Activated naive CD8-positive, alpha-beta T cell treated with anti-CD3 and anti-CD28 coated beads, Interleukin-2, amount 50 U/mL, for 24 hours (primary cell): ENCODE measurements around the gene VAPA.

Source experiments
- ATAC-seq: fragments of 150-1000 bp; cut with Tn5 transposase; one replicate; pipeline ENCODE4 v1.10.0; 2021
- DNase-seq: peaks from one replicate; pipeline ENCODE4 v3.0.0; 2021
- H3K27ac Mint-ChIP-seq: one replicate; pipeline ENCODE4 v1.8.0; 2021; ENCODE audit warnings: mild to moderate bottlenecking, mixed read lengths
- H3K27me3 Mint-ChIP-seq: one replicate; pipeline ENCODE4 v1.8.0; 2021; ENCODE audit warnings: mixed read lengths
- H3K36me3 Mint-ChIP-seq: one replicate; pipeline ENCODE4 v1.8.0; 2021; ENCODE audit warnings: low read depth, mixed read lengths
- H3K4me1 Mint-ChIP-seq: one replicate; pipeline ENCODE4 v1.8.0; 2021; ENCODE audit warnings: mixed read lengths
- H3K4me3 Mint-ChIP-seq: one replicate; pipeline ENCODE4 v1.8.0; 2021; ENCODE audit warnings: mild to moderate bottlenecking, moderate library complexity, mixed read lengths
- H3K9me3 Mint-ChIP-seq: one replicate; pipeline ENCODE4 v1.8.0; 2021; ENCODE audit warnings: mixed read lengths

Gene VAPA

GRCh38 chr18:9994026-9994570 lies 80.3 kb downstream of the VAPA start:
- no peak for ATAC-seq
- Mint-ChIP-seq H3K9me3 (peaks cover 14% of the 10 kb centered on the region), H3K36me3 (no peaks in the 10 kb centered on the region), H3K27ac (no peak overlapping the region), H3K27me3 (peaks cover 12% of the 10 kb centered on the region), H3K4me3 (no peak overlapping the region), H3K4me1 (no peaks in the 10 kb centered on the region)
- no peak for DNase-seq

GRCh38 chr18:9994701-9995235 lies 81.0 kb downstream of the VAPA start:
- Mint-ChIP-seq H3K9me3 (peaks cover 20% of the 10 kb centered on the region), H3K27ac (no peak overlapping the region), H3K36me3 (no peaks in the 10 kb centered on the region), H3K27me3 (peaks cover 12% of the 10 kb centered on the region), H3K4me3 (no peak overlapping the region), H3K4me1 (no peaks in the 10 kb centered on the region)
- ATAC-seq (no peak), DNase-seq (no peak)

GRCh38 chr18:9995631-9996030 lies 81.8 kb downstream of the VAPA start:
- H3K27ac Mint-ChIP-seq: no peak overlapping the region
- no peaks in the 10 kb centered on the region for H3K36me3 Mint-ChIP-seq
- H3K4me1 Mint-ChIP-seq: no peaks in the 10 kb centered on the region
- H3K27me3 Mint-ChIP-seq: peaks cover 12% of the 10 kb centered on the region
- H3K9me3 Mint-ChIP-seq: peaks cover 29% of the 10 kb centered on the region
- ATAC-seq (no peak), DNase-seq (no peak)
- H3K4me3 Mint-ChIP-seq: no peak overlapping the region

- peaks cover 9% of the 10 kb centered on the region for H3K27me3 Mint-ChIP-seq
- no peaks in the 10 kb centered on the region for H3K4me1 Mint-ChIP-seq
- ATAC-seq (no peak), DNase-seq (no peak)
- no peaks in the 10 kb centered on the region for H3K36me3 Mint-ChIP-seq
- no peak overlapping the region for H3K27ac Mint-ChIP-seq
- no peak overlapping the region for H3K4me3 Mint-ChIP-seq
- peaks cover 30% of the 10 kb centered on the region for H3K9me3 Mint-ChIP-seq
These were observed 82.3 kb downstream of the VAPA start for GRCh38 chr18:9996094-9996493.

- Mint-ChIP-seq H3K27ac (no peak overlapping the region), H3K9me3 (peaks cover 30% of the 10 kb centered on the region), H3K27me3 (no peaks in the 10 kb centered on the region), H3K36me3 (no peaks in the 10 kb centered on the region), H3K4me1 (no peaks in the 10 kb centered on the region), H3K4me3 (no peak overlapping the region)
- DNase-seq: no peak
- no peak for ATAC-seq
These were observed 83.9 kb downstream of the VAPA start for GRCh38 chr18:9997711-9998110.

GRCh38 chr18:9998330-9998729 lies 84.5 kb downstream of the VAPA start:
- H3K4me3 Mint-ChIP-seq: no peak overlapping the region
- ATAC-seq (no peak), DNase-seq (no peak)
- H3K9me3 Mint-ChIP-seq: peaks cover 30% of the 10 kb centered on the region
- H3K27ac Mint-ChIP-seq: no peak overlapping the region
- H3K4me1 Mint-ChIP-seq: no peaks in the 10 kb centered on the region
- no peaks in the 10 kb centered on the region for H3K27me3 Mint-ChIP-seq
- H3K36me3 Mint-ChIP-seq: no peaks in the 10 kb centered on the region

GRCh38 chr18:10002280-10002679 lies 88.5 kb downstream of the VAPA start:
- DNase-seq (no peak), ATAC-seq (no peak)
- no peak overlapping the region for H3K27ac Mint-ChIP-seq
- H3K9me3 Mint-ChIP-seq: peaks cover 23% of the 10 kb centered on the region
- H3K27me3 Mint-ChIP-seq: no peaks in the 10 kb centered on the region
- no peak overlapping the region for H3K4me3 Mint-ChIP-seq
- no peaks in the 10 kb centered on the region for H3K36me3 Mint-ChIP-seq
- no peaks in the 10 kb centered on the region for H3K4me1 Mint-ChIP-seq

GRCh38 chr18:10003281-10003680 lies 89.5 kb downstream of the VAPA start:
- no peak for ATAC-seq

GRCh38 chr18:10003866-10004265 lies 90.0 kb downstream of the VAPA start:
- DNase-seq (no peak), ATAC-seq (no peak)
- H3K4me3 Mint-ChIP-seq: no peak overlapping the region
- no peaks in the 10 kb centered on the region for H3K36me3 Mint-ChIP-seq
- H3K9me3 Mint-ChIP-seq: peaks cover 16% of the 10 kb centered on the region
- H3K4me1 Mint-ChIP-seq: no peaks in the 10 kb centered on the region
- peaks cover 2% of the 10 kb centered on the region for H3K27me3 Mint-ChIP-seq
- no peak overlapping the region for H3K27ac Mint-ChIP-seq

More at GRCh38 chr18:10003281-10003680, 89.5 kb downstream of the VAPA start:
- H3K27me3 Mint-ChIP-seq: peaks cover 2% of the 10 kb centered on the region
- no peaks in the 10 kb centered on the region for H3K4me1 Mint-ChIP-seq
- peaks cover 18% of the 10 kb centered on the region for H3K9me3 Mint-ChIP-seq
- H3K36me3 Mint-ChIP-seq: no peaks in the 10 kb centered on the region
- no peak overlapping the region for H3K27ac Mint-ChIP-seq
- no peak for DNase-seq
- H3K4me3 Mint-ChIP-seq: no peak overlapping the region

GRCh38 chr18:10006311-10006893 lies 92.6 kb downstream of the VAPA start:
- H3K4me3 Mint-ChIP-seq: no peak overlapping the region
- H3K27ac Mint-ChIP-seq: no peak overlapping the region
- ATAC-seq (no peak), DNase-seq (no peak)
- no peaks in the 10 kb centered on the region for H3K9me3 Mint-ChIP-seq
- peaks cover 4% of the 10 kb centered on the region for H3K27me3 Mint-ChIP-seq
- no peaks in the 10 kb centered on the region for H3K36me3 Mint-ChIP-seq
- no peaks in the 10 kb centered on the region for H3K4me1 Mint-ChIP-seq

GRCh38 chr18:10008006-10008647 lies 94.3 kb downstream of the VAPA start:
- Mint-ChIP-seq H3K27me3 (peaks cover 4% of the 10 kb centered on the region), H3K4me3 (no peak overlapping the region), H3K4me1 (no peaks in the 10 kb centered on the region), H3K27ac (no peak overlapping the region), H3K36me3 (no peaks in the 10 kb centered on the region), H3K9me3 (no peaks in the 10 kb centered on the region)
- ATAC-seq: no peak
- DNase-seq: no peak
